GM18498 (cell line): ENCODE measurements around the gene GABARAP.
A peak's percentile ranks its signal among the peaks of the same experiment; 100 is the strongest.

Experiments
- ATAC-seq: cut with Tn5 transposase; IDR thresholded peaks from one replicate; pipeline ENCODE4 v1.9.1; 2021; ENCODE audit warnings: mild to moderate bottlenecking, moderate library complexity; ENCODE audit not compliant: unreplicated experiment

GABARAP gene

GRCh38 chr17:7241783-7242716 lies at the start of gene GABARAP:
Gene GABARAP, minus strand, starts transcription at chr17:7242449. Its CDS starts 119 bp downstream, at chr17:7242330.
- ATAC-seq: peak; percentile 38

DNA sequence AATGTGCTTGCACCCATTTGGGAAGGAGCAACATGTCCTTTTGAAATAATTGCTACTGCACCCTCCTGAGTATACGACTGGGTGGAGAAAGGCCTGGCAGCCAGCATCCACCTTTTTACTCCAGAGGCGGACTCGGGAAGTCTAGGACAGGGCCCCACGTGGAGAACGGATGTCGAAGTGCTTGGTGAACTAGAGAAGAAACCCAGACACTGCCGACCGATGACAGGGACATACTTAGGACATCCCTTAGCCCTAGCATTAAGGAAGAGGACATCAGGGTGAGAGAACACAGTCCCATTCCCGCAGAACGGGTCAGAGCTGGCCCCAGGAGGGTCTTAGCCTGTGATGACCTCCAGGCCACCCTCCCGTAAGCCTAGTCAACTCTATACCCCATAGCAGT lies 48.4 kb upstream of the GABARAP start:
- no peak for ATAC-seq

DNA sequence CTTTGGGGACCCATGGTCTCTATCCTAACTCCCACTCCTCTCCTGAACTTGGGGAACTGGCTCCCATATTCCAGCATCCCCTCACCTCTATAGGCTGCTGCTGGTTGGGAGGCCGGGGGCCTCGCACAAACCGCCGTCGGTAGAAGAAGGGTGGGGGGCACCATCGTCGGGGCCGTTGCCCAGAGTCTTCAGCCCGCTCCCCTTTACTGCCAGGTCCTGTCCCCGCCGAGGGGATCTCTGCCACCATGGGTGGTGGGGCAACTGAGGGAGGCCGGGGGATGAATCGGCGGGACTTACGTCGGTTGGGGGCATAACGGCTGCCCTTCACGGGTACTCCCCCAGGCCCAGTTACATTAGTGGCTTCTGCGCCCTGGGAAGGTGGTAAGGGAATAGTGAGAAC lies 47.9 kb upstream of the GABARAP start:
- ATAC-seq: no peak

GRCh38 chr17:7289256-7290032 lies 47.2 kb upstream of the GABARAP start:
- no peak for ATAC-seq

DNA sequence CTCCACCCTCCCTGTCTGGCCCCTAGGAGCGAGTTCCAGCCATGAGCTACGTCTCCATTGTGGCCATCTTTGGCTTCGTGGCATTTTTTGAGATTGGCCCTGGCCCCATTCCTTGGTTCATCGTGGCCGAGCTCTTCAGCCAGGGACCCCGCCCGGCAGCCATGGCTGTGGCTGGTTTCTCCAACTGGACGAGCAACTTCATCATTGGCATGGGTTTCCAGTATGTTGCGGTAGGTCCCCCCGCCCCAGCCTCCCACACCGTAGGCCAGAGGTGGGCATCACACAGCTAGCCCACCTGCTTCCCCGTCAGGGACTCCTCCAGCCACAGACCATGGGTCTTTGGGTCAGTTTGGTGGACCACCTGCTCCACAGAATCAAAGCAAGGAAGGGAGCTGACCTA lies 43.4 kb upstream of the GABARAP start:
- no peak for ATAC-seq

DNA sequence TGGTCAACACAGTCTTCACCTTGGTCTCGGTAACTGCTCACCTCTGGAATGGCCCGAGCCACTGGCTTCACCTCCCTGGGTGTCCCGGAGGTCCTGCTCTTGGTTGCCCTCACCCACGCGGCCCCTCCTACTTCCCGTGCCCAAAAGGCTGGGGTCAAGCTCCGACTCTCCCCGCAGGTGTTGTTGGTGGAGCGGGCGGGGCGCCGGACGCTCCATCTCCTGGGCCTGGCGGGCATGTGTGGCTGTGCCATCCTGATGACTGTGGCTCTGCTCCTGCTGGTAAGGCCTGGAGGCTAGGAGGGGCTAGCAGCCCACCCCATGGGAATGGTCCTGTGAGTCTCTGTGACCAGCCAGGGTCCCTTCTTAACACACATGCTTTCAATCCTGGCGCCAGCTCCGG lies 42.7 kb upstream of the GABARAP start:
- no peak for ATAC-seq

GRCh38 chr17:7283471-7284216 lies 41.4 kb upstream of the GABARAP start:
- ATAC-seq: no peak

- no peak for ATAC-seq
These were observed 40.6 kb upstream of the GABARAP start for GRCh38 chr17:7282752-7283321.

- no peak for ATAC-seq
These were observed 39.9 kb upstream of the GABARAP start for GRCh38 chr17:7281953-7282751.

- peak; percentile 46 for ATAC-seq
These were observed 39.1 kb upstream of the GABARAP start, which contains the start of gene SLC2A4 for GRCh38 chr17:7281074-7281952. Gene SLC2A4, plus strand, starts transcription at chr17:7281718. Its CDS starts 217 bp downstream, at chr17:7281935.

- peak; percentile 72 for ATAC-seq
These were observed 38.3 kb upstream of the GABARAP start for GRCh38 chr17:7280519-7281073.

GRCh38 chr17:7279448-7279847 lies 37.2 kb upstream of the GABARAP start:
- ATAC-seq: no peak

- no peak for ATAC-seq
These were observed 24.5 kb upstream of the GABARAP start for GRCh38 chr17:7266784-7267183.

DNA sequence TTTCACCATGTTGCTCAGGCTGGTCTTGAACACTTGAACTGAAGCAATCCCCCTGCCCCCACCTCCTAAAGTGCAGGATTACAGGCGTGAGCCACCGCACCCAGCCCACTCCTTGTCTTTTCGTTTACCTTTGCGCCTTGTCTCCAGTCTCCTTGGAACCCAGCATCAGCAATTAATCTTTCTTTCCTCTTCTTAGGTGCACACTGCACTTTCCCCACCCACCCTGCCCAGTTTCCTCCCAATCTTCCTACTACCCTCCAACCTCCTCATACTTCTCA lies 21.5 kb upstream of the GABARAP start:
- ATAC-seq: no peak

GRCh38 chr17:7262935-7263800 lies 20.9 kb upstream of the GABARAP start:
- ATAC-seq: no peak

GRCh38 chr17:7262192-7262934 lies 20.1 kb upstream of the GABARAP start, which contains the start of gene CLDN7:
Gene CLDN7, minus strand, starts transcription at chr17:7262478. Its CDS starts 435 bp downstream, at chr17:7262043.
- ATAC-seq: no peak
